Measurements from ENCODE around the gene SCN4A.
A peak's percentile ranks its signal among the peaks of the same experiment; 100 is the strongest.

SCN4A gene

GRCh38 chr17:63914471-63914870 lies 58.2 kb downstream of the SCN4A start:
- Histone ChIP-seq H3K9me3 (ENCODE audit: insufficient read depth, low read length, severe bottlenecking) (no peaks in the 10 kb centered on the region), H3K79me2 (ENCODE audit: insufficient read depth, low read length) (no peaks in the 10 kb centered on the region), H3K9ac (ENCODE audit: low read depth, low read length) (no peak overlapping the region), H3K27ac (ENCODE audit: low read length) (no peak overlapping the region), H3K36me3 (ENCODE audit: insufficient read depth, low read length) (no peaks in the 10 kb centered on the region), H3K4me3 (ENCODE audit: low read depth in 1 of 2, low read length in 2 of 2) (no peak overlapping the region), H3K4me2 (ENCODE audit: insufficient read depth, low read length) (no peak overlapping the region), H2AFZ (ENCODE audit: low read depth, low read length) (no peak overlapping the region), H3K27me3 (ENCODE audit: insufficient read depth, low read length, poor library complexity) (peaks cover 2% of the 10 kb centered on the region), H3K4me1 (ENCODE audit: insufficient read depth, low read length) (0 out of 2 replicates have a peak, but pooled peaks cover 2% of the 10 kb centered on the region), H4K20me1 (ENCODE audit: insufficient read depth, low read length) (no peaks in the 10 kb centered on the region)
- ATAC-seq (ENCODE audit: insufficient read depth, low read depth), result no peak
- TF ChIP-seq EZH2 (IDR thresholded peaks at IDR 0.05; ENCODE audit: borderline replicate concordance, low read depth, low read length, severe bottlenecking) (no peak), CTCF (IDR thresholded peaks at IDR 0.05; ENCODE audit: borderline replicate concordance, extremely low read depth, low read length, poor library complexity, severe bottlenecking) (no peak)
- no peak for DNase-seq

GRCh38 chr17:63911657-63912100 lies 61.0 kb downstream of the SCN4A start:
- H4K20me1 ChIP-seq (ENCODE audit: insufficient read depth, low read length), result no peaks in the 10 kb centered on the region
- no peak overlapping the region for H3K9ac ChIP-seq (ENCODE audit: low read depth, low read length)
- H3K36me3 ChIP-seq (ENCODE audit: insufficient read depth, low read length), result no peaks in the 10 kb centered on the region
- no peak overlapping the region for H3K4me3 ChIP-seq (ENCODE audit: low read depth in 1 of 2, low read length in 2 of 2)
- no peaks in the 10 kb centered on the region for H3K79me2 ChIP-seq (ENCODE audit: insufficient read depth, low read length)
- H2AFZ ChIP-seq (ENCODE audit: low read depth, low read length), result no peak overlapping the region
- ATAC-seq (ENCODE audit: insufficient read depth, low read depth), result peak; percentile 85
- TF ChIP-seq EZH2 (IDR thresholded peaks at IDR 0.05; ENCODE audit: borderline replicate concordance, low read depth, low read length, severe bottlenecking) (no peak), CTCF (IDR thresholded peaks at IDR 0.05; ENCODE audit: borderline replicate concordance, extremely low read depth, low read length, poor library complexity, severe bottlenecking) (peak; percentile 72)
- H3K27me3 ChIP-seq (ENCODE audit: insufficient read depth, low read length, poor library complexity), result peaks cover 2% of the 10 kb centered on the region
- no peaks in the 10 kb centered on the region for H3K9me3 ChIP-seq (ENCODE audit: insufficient read depth, low read length, severe bottlenecking)
- H3K27ac ChIP-seq (ENCODE audit: low read length), result no peak overlapping the region
- DNase-seq, result peak; percentile 73
- no peak overlapping the region for H3K4me2 ChIP-seq (ENCODE audit: insufficient read depth, low read length)
- no peaks in the 10 kb centered on the region for H3K4me1 ChIP-seq (ENCODE audit: insufficient read depth, low read length)

GRCh38 chr17:63911041-63911635 lies 61.6 kb downstream of the SCN4A start, which contains the start of gene CSHL1:
Gene CSHL1 (minus strand): TSS chr17:63911258. CDS start chr17:63911196, 62 bp downstream.
- TF ChIP-seq CTCF (IDR thresholded peaks at IDR 0.05; ENCODE audit: borderline replicate concordance, extremely low read depth, low read length, poor library complexity, severe bottlenecking) (no peak), EZH2 (IDR thresholded peaks at IDR 0.05; ENCODE audit: borderline replicate concordance, low read depth, low read length, severe bottlenecking) (no peak)
- Histone ChIP-seq H3K79me2 (ENCODE audit: insufficient read depth, low read length) (no peaks in the 10 kb centered on the region), H2AFZ (ENCODE audit: low read depth, low read length) (no peak within 1 kb of the TSS), H3K36me3 (ENCODE audit: insufficient read depth, low read length) (no peaks in the 10 kb centered on the region), H4K20me1 (ENCODE audit: insufficient read depth, low read length) (no peaks in the 10 kb centered on the region), H3K9ac (ENCODE audit: low read depth, low read length) (no peak within 1 kb of the TSS), H3K27me3 (ENCODE audit: insufficient read depth, low read length, poor library complexity) (no peaks in the 10 kb centered on the region), H3K4me3 (ENCODE audit: low read depth in 1 of 2, low read length in 2 of 2) (no peak within 1 kb of the TSS), H3K27ac (ENCODE audit: low read length) (no peak within 1 kb of the TSS), H3K9me3 (ENCODE audit: insufficient read depth, low read length, severe bottlenecking) (no peaks in the 10 kb centered on the region), H3K4me2 (ENCODE audit: insufficient read depth, low read length) (no peak within 1 kb of the TSS), H3K4me1 (ENCODE audit: insufficient read depth, low read length) (no peaks in the 10 kb centered on the region)
- ATAC-seq (ENCODE audit: insufficient read depth, low read depth) (no peak), DNase-seq (no peak)

Data from DND-41 (cell line).